ENCODE measurements around the gene EVA1C. TPM values are rescaled to one million over a fixed set of nuclear protein-coding genes. Genes with fewer than 3 reads are reported as not detected.
"Not testable (repeated sequence)": the region's sequence is repeated elsewhere in the genome, so short reads cannot be mapped to it uniquely, and the experiment has no call there.

Gene EVA1C
- total RNA-seq, 3 donors from 2014 or later (not counting 1 experiment from before 2014, with no cell fraction given) = 14.7 to 27.8 (median 15.8) TPM

- DNase-seq; intact Hi-C loops (cut with micrococcal nuclease); H3K9me3 ChIP-seq (ENCODE audit: control insufficient read depth, insufficient read depth, low read length); H3K4me3 Mint-ChIP-seq; H3K27ac Mint-ChIP-seq; H3K27me3 Mint-ChIP-seq (ENCODE audit: low read depth in 2 of 2); H3K27ac ChIP-seq (ENCODE audit: low read length); H3K36me3 ChIP-seq (ENCODE audit: control insufficient read depth, insufficient read depth, low read length); H3K27me3 ChIP-seq (ENCODE audit: control insufficient read depth, insufficient read depth, low read length); ATAC-seq; H3K4me3 ChIP-seq (ENCODE audit: low read length); H3K36me3 Mint-ChIP-seq; H3K9me3 Mint-ChIP-seq: not testable (repeated sequence)
- H3K4me1 Mint-ChIP-seq = peaks cover 16 to 19% of the 10 kb centered on the region in 2 donors
- no CpG with 5 or more reads among the region's 3 CpGs for WGBS (ENCODE audit: insufficient coverage)
- peaks cover 16% of the 10 kb centered on the region for H3K4me1 ChIP-seq (ENCODE audit: control insufficient read depth, insufficient read depth, low read length)
Observed at GRCh38 chr21:32531561-32531960, 119.1 kb downstream of the EVA1C start.

GRCh38 chr21:32532636-32533035 is 120.1 kb downstream of the EVA1C start:
- no peak for DNase-seq
- Histone ChIP-seq H3K4me1 (ENCODE audit: control insufficient read depth, insufficient read depth, low read length) (peaks cover 26% of the 10 kb centered on the region), H3K4me3 (ENCODE audit: low read length) (no peak overlapping the region), H3K27me3 (ENCODE audit: control insufficient read depth, insufficient read depth, low read length) (no peaks in the 10 kb centered on the region), H3K9me3 (ENCODE audit: control insufficient read depth, insufficient read depth, low read length) (no peaks in the 10 kb centered on the region), H3K36me3 (ENCODE audit: control insufficient read depth, insufficient read depth, low read length) (no peaks in the 10 kb centered on the region), H3K27ac (ENCODE audit: low read length) (no peak overlapping the region)
- no peak overlapping the region for H3K27ac Mint-ChIP-seq
- no peak overlapping the region for H3K4me3 Mint-ChIP-seq
- H3K4me1 Mint-ChIP-seq = peaks cover 23 to 30% of the 10 kb centered on the region in 2 donors
- no peaks in the 10 kb centered on the region for H3K27me3 Mint-ChIP-seq (ENCODE audit: low read depth in 2 of 2)
- no peaks in the 10 kb centered on the region for H3K36me3 Mint-ChIP-seq
- WGBS (ENCODE audit: insufficient coverage) = 90% methylated on average over 6 of the region's 6 CpGs
- H3K9me3 Mint-ChIP-seq = no peaks in the 10 kb centered on the region
- no peak for ATAC-seq
- intact Hi-C loops (cut with micrococcal nuclease) = no loop called here
- TF ChIP-seq CTCF (IDR thresholded peaks at IDR 0.05) = no peak

GRCh38 chr21:32533053-32533452 is 120.5 kb downstream of the EVA1C start:
- DNase-seq = no peak
- Histone ChIP-seq H3K36me3 (ENCODE audit: control insufficient read depth, insufficient read depth, low read length) (no peaks in the 10 kb centered on the region), H3K27me3 (ENCODE audit: control insufficient read depth, insufficient read depth, low read length) (no peaks in the 10 kb centered on the region), H3K27ac (ENCODE audit: low read length) (no peak overlapping the region), H3K4me3 (ENCODE audit: low read length) (no peak overlapping the region), H3K4me1 (ENCODE audit: control insufficient read depth, insufficient read depth, low read length) (peaks cover 29% of the 10 kb centered on the region), H3K9me3 (ENCODE audit: control insufficient read depth, insufficient read depth, low read length) (no peaks in the 10 kb centered on the region)
- Mint-ChIP-seq H3K9me3 (no peaks in the 10 kb centered on the region), H3K27ac (no peak overlapping the region), H3K36me3 (no peaks in the 10 kb centered on the region), H3K4me3 (no peak overlapping the region), H3K27me3 (ENCODE audit: low read depth in 2 of 2) (no peaks in the 10 kb centered on the region), H3K4me1 (peaks cover 25 to 32% of the 10 kb centered on the region in 2 donors)
- ATAC-seq = no peak
- no peak for TF ChIP-seq CTCF (IDR thresholded peaks at IDR 0.05)
- intact Hi-C loops (cut with micrococcal nuclease) = no loop called here
- WGBS (ENCODE audit: insufficient coverage) = 97% methylated on average over 4 of the region's 4 CpGs

GRCh38 chr21:32533611-32534010 is 121.1 kb downstream of the EVA1C start:
- H3K36me3 ChIP-seq (ENCODE audit: control insufficient read depth, insufficient read depth, low read length) = no peaks in the 10 kb centered on the region
- H3K27me3 ChIP-seq (ENCODE audit: control insufficient read depth, insufficient read depth, low read length) = no peaks in the 10 kb centered on the region
- H3K27ac ChIP-seq (ENCODE audit: low read length) = no peak overlapping the region
- intact Hi-C loops (cut with micrococcal nuclease) = no loop called here
- Mint-ChIP-seq H3K4me1 (peaks cover 30 to 37% of the 10 kb centered on the region in 2 donors), H3K36me3 (no peaks in the 10 kb centered on the region), H3K27ac (no peak overlapping the region), H3K9me3 (no peaks in the 10 kb centered on the region), H3K4me3 (no peak overlapping the region), H3K27me3 (ENCODE audit: low read depth in 2 of 2) (no peaks in the 10 kb centered on the region)
- H3K4me3 ChIP-seq (ENCODE audit: low read length) = no peak overlapping the region
- ATAC-seq (no peak), DNase-seq (no peak)
- TF ChIP-seq CTCF (IDR thresholded peaks at IDR 0.05) = no peak
- WGBS (ENCODE audit: insufficient coverage) = 95% methylated on average over 7 of the region's 7 CpGs
- H3K9me3 ChIP-seq (ENCODE audit: control insufficient read depth, insufficient read depth, low read length) = no peaks in the 10 kb centered on the region
- H3K4me1 ChIP-seq (ENCODE audit: control insufficient read depth, insufficient read depth, low read length) = peaks cover 31% of the 10 kb centered on the region

All from natural killer cell (primary cell).